GM18907 (cell line): ENCODE measurements around the gene ZNF419.

ENCODE experiments used
- ATAC-seq: cut with Tn5 transposase; IDR thresholded peaks from one replicate; pipeline ENCODE4 v1.9.1; 2021; ENCODE audit warnings: mild to moderate bottlenecking, moderate library complexity; ENCODE audit not compliant: unreplicated experiment

The ZNF419 gene

DNA sequence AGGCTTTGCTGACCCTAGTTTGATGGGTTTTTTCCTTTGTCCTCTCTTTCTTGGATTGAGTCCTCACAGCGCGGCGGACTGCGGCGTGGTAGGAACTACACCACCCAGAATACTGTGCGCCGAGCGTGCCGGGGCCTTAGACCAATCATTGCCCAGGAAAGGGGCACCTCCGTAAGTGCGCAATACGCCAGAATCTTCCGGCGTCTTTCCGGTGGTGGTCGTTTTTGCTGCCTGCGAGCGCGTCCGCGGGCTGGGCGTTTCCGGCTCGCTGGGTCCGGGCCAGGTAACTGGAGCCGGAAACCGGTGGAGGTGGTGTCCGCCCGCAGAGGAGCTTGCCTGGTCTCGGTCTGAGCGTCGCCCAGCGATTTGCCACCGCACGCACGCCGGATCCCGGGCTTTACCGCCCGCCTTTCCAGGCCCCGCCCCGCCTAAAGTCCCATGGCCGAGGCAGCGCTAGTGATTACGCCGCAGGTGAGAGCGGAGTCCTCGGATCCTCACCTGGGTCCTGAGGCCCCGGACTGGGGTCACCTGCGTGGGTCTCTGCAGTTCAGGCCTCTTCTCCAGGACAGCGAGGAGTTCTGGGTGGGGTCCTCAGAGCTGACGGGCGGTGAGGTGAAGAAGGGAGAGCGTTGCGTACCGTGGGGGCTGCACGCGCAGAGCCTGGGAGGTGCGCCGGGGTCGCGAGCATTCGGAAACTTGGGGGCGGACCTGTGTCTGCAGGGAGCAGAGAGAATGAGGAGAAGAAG is 39.8 kb downstream of the ZNF419 start, which contains the start of gene ZNF549:
ZNF549 (plus strand) TSS at position 221 of the 746 bp plus-strand sequence; CDS start at position 439, 218 bp downstream.
- ATAC-seq = peak; percentile 98

- no peak for ATAC-seq
Measured at GRCh38 chr19:57537953-57538547, 50.5 kb downstream of the ZNF419 start.
